KOPT-K1 (cell line): Measurements from ENCODE around the gene IKZF1.

Experiments used
- H3K27ac ChIP-seq: fragments of 200-600 bp; sonication (generic); 2 replicates; pipeline ENCODE4 v1.5.1; 2016; ENCODE audit warnings: antibody characterized with exemption, mild to moderate bottlenecking, low read depth, low read length; ENCODE audit not compliant: poor library complexity, severe bottlenecking
- H3K36me3 ChIP-seq: fragments of 200-600 bp; sonication (generic); 2 replicates; pipeline ENCODE4 v1.5.1; 2017; ENCODE audit warnings: antibody characterized with exemption, mild to moderate bottlenecking, low read length, moderate library complexity; ENCODE audit not compliant: insufficient read depth
- H3K9me3 ChIP-seq: fragments of 200-600 bp; sonication (generic); 2 replicates; pipeline ENCODE4 v1.5.1; 2017; ENCODE audit warnings: antibody characterized with exemption, low read length, mild to moderate bottlenecking; ENCODE audit not compliant: insufficient read depth, poor library complexity, severe bottlenecking

Gene IKZF1

DNA sequence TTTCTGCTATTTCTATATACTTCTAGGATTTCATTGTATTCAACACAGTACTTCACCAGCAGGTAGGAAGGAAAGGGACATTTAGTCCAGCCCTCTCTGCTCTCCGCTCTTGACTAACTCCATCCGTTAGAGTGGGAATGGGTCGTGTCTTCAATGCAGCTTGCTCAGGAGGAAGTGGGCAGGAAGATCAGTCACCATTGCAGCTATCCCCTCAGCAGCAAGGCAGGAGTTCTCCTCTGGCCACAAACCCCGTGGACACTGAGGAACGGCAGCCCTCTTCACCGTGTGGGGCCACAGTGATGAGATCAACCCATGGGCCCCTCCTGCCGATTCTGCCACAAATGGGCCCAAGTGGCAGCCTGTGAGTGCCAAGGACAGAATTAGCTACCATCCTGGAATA lies 30.2 kb upstream of the IKZF1 start:
- Histone ChIP-seq H3K36me3 (no peaks in the 10 kb centered on the region), H3K27ac (peak overlapping the region; percentile 1), H3K9me3 (peaks cover 9% of the 10 kb centered on the region)

DNA sequence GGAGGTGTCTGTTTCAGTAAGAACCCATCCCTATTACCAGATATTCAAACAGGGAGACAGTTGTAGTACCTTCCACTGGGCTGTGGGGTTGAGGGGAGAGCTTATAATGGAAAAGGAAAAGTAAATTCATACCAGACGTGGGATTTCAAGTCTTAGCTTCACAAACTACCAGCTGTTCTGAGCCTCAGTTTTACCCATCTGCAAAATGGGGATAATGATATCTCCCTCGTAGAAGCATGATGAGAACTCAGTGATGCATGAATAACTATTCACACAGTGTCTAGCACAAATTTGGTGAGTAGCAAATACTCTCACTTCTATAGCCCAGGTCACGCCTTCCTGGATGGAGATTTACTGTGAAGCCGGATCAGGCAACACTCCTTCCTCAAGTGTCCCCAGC lies 29.1 kb upstream of the IKZF1 start:
- H3K27ac ChIP-seq = no peak overlapping the region

DNA sequence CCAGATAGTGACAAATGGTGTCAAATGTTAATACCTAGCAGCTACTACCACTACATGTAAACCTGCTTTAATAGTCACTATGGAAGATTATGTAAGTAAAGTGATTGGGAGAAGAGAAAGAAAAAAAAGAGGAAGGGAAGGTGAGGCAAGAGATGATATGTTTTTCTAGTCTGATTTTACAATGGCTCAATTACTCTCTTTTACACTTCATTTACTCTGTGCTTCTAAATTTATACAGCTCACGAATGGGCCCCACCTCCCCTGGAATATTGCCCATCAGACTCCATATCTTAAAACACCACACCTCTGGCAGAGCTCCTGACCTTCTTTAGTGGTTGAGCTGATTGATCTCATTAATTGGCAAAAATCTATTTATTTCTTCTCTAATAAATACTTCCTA lies 28.0 kb upstream of the IKZF1 start:
- H3K27ac ChIP-seq = no peak overlapping the region
- peaks cover 12% of the 10 kb centered on the region for H3K9me3 ChIP-seq
- H3K36me3 ChIP-seq = no peaks in the 10 kb centered on the region

More for the DNA sequence above, 29.1 kb upstream of the IKZF1 start:
- no peaks in the 10 kb centered on the region for H3K36me3 ChIP-seq
- peaks cover 13% of the 10 kb centered on the region for H3K9me3 ChIP-seq

DNA sequence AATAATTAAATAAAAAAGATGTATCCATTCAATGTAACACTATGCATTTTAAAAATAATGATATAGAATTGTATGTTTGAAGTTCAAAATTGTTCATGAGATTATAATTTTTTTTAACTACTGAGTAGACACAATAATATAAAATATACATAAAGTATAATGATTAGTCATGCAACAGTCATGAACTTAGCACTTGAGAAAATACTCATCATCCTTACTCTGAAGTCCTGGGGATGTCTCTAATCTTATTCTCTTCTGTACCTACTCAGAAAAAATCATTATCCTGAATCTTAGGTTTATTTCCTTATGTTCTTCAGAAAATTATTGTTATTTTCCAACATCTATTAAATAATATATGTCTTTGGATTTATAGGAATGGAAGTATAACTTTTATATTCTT lies 26.4 kb upstream of the IKZF1 start:
- Histone ChIP-seq H3K9me3 (peaks cover 12% of the 10 kb centered on the region), H3K27ac (no peak overlapping the region), H3K36me3 (no peaks in the 10 kb centered on the region)

DNA sequence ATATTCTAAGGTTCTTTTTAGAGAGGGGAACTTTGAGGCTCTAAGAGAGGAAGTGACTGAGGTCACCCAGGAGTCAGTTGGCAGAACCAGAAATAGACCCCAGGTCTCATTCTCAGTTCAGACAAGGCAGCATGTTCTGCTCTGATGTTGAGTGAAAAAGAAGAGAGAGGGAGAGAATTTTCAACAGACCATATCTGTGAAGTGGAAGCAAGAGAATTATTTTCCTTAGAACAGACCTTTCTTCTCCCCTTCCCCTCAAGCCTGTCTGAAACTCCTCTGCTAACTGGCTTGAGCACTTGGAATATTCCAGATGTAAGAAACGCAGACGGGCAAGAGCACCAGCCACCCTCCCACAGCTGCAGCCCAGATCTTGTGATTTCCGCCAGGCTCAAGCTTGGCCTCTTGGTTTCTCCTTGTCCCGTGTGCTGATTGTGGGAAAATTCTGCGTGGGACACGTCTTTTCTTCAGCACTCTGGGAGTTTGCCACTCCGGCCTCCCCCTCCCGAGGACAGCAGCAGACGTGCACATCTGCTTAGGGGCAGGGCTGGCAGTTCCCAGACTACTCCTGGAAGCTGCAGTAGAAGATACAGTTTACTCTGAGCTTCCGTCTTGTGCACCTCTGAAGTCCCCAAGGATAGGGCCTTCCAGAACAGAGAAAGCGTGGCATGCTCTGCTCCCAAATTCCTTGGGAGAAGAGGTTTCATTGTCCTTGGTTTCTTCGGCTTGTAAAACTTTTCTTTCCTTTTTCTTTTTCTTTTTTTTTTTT lies 22.7 kb upstream of the IKZF1 start:
- Histone ChIP-seq H3K27ac (peak overlapping the region; percentile 61), H3K36me3 (no peaks in the 10 kb centered on the region), H3K9me3 (peaks cover 12% of the 10 kb centered on the region)

DNA sequence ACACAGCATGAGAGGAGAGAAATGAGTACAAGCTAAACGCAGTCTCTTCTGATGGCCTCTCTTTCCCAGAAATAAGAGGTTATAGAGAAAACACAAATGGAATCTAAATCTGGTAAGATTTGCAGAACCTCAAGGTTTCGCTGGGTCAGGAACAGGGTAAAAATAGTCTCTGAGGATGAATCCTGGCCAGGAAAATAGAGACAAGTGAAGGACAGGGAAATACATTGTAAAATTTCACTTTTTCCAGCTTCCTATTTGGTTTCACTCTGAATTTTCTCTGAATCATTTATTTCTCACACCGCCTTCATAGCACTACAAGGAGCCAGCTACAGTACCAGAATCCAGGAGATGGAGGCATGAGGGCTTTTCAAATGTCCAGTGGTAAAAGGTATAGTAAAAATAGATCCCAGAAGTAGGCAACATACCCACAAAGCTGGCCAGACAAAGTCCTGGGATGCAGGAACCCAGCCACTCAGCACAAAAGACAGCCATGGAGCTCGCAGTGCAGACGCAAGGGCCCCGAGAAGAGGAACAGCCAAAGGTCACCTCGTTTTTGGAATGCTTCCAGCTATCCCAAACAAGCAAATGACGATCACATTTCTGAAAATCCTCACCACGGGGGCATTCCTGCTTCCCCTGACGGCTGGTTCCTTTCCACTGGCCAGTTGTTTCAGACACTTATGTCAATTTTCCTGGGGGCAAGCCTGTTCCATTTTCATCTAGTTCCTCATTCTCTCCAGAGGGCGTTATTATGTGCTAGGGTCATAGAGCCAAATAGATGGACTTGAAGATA lies 21.5 kb upstream of the IKZF1 start:
- Histone ChIP-seq H3K9me3 (peaks cover 12% of the 10 kb centered on the region), H3K36me3 (no peaks in the 10 kb centered on the region), H3K27ac (no peak overlapping the region)

DNA sequence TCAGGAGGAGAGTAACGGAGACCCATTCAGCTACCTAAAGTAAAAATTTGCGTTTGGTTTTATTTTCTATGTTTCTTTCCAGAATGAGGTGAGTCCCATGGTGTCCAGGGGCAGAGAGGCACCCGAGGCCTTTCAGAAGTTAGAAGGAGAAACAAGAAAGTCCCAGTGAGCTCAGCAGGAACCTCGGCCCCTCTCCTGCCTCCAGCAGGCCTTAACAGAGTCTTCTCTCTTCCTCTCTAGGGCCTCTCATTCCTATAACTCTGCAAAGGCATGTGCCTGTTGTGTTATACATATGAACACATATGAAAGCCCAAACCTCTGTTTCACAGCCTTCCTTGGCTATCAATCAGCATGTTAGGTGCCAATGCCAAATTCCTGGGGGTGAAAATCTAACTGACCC lies 20.8 kb upstream of the IKZF1 start:
- peak overlapping the region; percentile 11 for H3K27ac ChIP-seq
- H3K36me3 ChIP-seq = no peaks in the 10 kb centered on the region
- peaks cover 12% of the 10 kb centered on the region for H3K9me3 ChIP-seq

DNA sequence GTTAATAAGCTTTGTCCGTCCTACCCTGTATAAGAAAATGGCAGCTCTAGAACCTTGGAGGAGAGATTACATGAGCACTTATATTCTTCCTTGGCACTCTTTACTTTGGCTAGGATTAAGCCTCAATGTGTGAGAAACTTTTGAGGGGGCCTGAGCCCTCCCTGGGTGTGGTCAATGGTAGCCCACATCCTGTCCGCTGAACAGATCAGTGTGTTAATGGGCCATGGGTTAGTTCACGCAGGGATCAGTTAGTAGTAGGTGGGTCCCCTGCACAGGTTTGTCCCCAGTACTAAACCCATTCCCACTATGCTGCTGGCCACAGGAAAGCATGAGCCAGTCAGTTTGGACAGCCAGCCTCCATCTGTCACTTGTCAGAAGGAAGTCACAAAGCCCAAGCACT lies 20.2 kb upstream of the IKZF1 start:
- Histone ChIP-seq H3K27ac (peak overlapping the region; percentile 11), H3K9me3 (peaks cover 12% of the 10 kb centered on the region), H3K36me3 (no peaks in the 10 kb centered on the region)

DNA sequence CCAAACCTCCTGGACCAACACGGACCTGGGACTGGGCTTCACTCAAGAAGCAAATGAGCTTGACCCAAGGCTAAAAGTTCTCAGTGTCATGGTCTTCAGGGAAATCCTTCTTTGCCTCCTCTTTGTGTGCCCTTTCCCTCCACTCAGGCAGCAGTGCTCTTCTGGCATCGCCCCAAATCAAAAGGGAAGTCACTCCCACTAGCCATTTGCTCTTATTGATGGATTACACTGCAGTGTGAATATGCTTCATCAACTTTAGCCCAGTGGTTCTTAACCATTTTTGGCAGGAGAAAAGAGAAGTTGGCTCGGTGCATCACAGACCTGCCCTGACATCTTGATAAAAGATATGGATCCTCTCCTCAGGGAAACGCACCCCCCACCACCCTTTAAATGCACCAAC lies 19.2 kb upstream of the IKZF1 start:
- no peak overlapping the region for H3K27ac ChIP-seq
- H3K36me3 ChIP-seq = no peaks in the 10 kb centered on the region
- peaks cover 5% of the 10 kb centered on the region for H3K9me3 ChIP-seq

DNA sequence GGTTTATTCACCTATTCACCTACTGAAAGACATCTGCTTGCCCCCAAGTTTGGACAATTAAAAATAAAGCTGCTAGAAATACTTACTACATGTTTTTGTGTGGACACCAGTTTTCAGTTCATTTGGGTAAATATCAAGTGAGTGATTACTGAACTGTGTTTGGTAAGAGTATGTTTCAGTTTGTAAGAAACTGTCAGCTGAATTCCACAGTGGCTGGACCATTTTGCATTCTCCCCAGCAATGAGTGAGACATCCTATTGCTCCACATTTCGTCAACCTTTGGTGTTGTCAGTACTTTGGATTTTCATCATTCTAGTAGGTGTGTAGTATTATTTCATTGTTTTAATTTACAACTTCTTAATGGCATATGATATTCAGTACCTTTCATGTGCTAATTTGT lies 17.4 kb upstream of the IKZF1 start:
- H3K9me3 ChIP-seq = no peaks in the 10 kb centered on the region
- no peaks in the 10 kb centered on the region for H3K36me3 ChIP-seq
- H3K27ac ChIP-seq = no peak overlapping the region

DNA sequence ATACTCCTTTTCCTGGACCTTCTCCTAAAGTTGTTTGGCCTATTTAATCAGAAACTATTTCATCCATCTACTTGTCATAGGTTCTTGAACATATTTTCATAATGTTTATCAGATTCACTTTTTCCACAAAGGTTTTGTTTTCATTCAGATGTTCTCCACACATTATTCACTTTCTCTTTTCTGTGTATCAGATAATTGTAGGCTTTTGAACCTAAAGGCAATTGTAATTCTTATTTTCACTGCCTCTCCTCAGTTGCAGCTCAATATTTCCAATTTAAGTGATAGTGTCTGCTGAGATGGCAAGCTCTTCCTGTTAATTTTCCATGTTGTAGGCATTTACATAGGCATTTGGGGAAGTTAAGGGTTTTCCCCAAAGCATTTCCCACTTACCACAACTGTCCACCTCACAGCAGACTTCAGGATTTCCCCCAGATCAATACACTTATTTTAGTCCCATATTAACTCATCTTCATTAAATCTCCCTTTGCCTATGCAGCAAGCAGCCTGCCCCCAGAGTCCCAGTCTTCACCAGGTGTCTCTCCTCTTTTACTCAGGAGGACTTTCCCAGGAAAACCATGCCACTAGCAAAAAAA lies 12.3 kb upstream of the IKZF1 start:
- Histone ChIP-seq H3K9me3 (no peaks in the 10 kb centered on the region), H3K27ac (no peak overlapping the region), H3K36me3 (no peaks in the 10 kb centered on the region)

DNA sequence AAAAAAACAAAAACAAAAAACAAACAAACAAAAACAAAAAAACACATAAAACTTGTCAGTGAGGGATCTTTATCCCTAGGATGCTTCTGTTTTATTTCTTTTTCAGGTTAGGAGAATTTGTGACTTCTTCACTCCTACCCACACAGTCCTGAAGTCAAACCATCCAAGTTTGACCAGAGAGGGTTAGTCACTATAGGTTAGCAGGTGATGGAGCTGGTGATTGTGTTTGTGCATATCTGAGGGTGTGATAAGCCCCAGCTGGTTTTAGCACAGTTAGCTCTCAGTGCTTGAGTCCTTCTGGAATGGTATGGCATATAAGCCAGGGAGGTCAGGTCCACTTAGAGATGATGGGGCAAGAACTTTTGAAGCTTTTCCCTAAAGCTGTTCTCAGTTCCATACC lies 11.8 kb upstream of the IKZF1 start:
- Histone ChIP-seq H3K36me3 (no peaks in the 10 kb centered on the region), H3K9me3 (no peaks in the 10 kb centered on the region), H3K27ac (no peak overlapping the region)

DNA sequence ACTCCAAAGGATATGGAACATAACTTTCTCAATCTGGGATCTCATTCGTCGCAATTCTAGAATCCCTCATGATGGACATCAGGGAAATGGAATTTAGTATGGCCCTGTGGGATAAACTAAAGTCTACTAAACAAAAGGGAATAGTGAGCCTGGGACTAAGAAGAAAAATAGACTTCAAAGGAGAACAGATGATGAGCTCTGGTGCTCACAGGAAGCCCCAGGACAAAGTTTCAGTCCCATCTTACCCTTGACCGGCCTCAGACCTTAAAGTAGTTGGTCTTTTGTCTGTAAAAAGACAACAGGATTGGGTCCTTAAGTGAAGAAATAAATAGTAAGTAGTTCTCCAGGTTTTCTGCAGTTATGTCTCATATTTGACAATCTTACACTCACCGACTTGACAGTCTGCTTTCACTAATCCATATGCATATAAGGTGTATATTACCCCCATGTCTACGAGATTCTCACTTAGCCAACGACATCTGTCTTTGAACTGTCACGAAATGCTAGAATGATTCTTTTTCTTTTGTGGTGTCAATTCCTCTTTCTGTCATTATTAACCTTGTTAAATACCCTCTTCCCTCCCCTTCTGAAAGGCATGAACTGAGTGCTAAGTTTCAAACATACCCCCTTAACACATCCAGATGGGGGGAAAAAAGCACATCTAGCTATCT lies 10.9 kb upstream of the IKZF1 start:
- no peaks in the 10 kb centered on the region for H3K36me3 ChIP-seq
- no peaks in the 10 kb centered on the region for H3K9me3 ChIP-seq
- H3K27ac ChIP-seq = no peak overlapping the region

DNA sequence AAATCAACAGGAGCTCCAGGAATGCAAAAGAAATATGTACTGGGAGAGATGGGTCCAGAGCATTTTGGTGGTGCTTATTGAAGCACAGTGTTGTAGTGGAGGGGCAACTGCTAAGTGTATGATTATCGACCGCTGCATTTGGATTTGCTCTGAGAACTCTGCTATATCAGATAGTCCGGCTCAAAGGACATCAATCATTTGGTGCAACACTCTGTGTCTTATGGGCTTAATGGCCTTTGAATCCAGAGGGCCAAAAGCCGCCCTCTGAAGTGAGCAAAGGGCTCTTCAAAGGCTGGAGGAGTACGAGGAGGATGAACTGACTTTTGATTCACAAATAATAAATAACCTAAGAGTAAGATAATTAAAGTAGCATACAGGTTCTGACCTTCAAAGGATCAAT lies 9.4 kb upstream of the IKZF1 start:
- Histone ChIP-seq H3K36me3 (no peaks in the 10 kb centered on the region), H3K27ac (no peak overlapping the region), H3K9me3 (no peaks in the 10 kb centered on the region)

DNA sequence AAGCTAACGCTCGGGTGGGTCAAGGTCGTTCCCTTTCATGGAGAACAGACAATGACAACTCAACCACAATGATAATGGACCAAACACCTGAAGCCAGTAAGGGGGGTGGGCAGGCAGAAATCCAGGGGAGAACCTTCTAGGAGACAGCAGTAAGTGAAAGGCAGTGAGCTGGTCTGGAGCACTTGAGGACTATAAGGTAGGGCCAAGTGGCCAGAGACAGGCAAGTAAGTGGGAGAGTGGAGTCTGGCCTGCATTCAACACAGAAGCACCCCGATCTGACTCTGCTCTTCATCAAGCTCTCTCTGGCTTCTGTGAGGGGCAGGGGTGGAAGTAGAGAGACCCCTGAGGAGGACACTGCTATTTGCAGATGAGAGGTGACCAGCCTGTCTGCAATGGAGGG lies 7.7 kb upstream of the IKZF1 start:
- H3K36me3 ChIP-seq = no peaks in the 10 kb centered on the region
- no peaks in the 10 kb centered on the region for H3K9me3 ChIP-seq
- no peak overlapping the region for H3K27ac ChIP-seq
